ENCODE measurements around the gene TMEM138.

The TMEM138 gene

GRCh38 chr11:61415381-61415780 lies 53.2 kb downstream of the TMEM138 start:
- Histone ChIP-seq H3K79me2 (ENCODE audit: low read length) (peaks cover 77% of the 10 kb centered on the region), H3F3A (ENCODE audit: insufficient read depth, low read length) (peaks cover 31% of the 10 kb centered on the region), H3K4me3 (ENCODE audit: low read length) (no peak overlapping the region), H3K4me2 (ENCODE audit: low read depth, low read length) (peak overlapping the region; percentile 47; the same call in 1 of the 2 replicates), H3K27ac (ENCODE audit: low read length) (peak overlapping the region; percentile 81; the same call in 1 of the 2 replicates), H3K36me3 (replicated peaks; ENCODE audit: insufficient read depth, low read length) (peaks cover 36% of the 10 kb centered on the region), H4K20me1 (ENCODE audit: insufficient read depth, low read length) (no peaks in the 10 kb centered on the region), H3K9me2 (replicated peaks; ENCODE audit: insufficient read depth, low read length) (no peaks in the 10 kb centered on the region), H2AFZ (ENCODE audit: low read length) (no peak overlapping the region), H3K4me1 (ENCODE audit: low read length) (peaks cover 47% of the 10 kb centered on the region), H3K9me3 (replicated peaks; ENCODE audit: insufficient read depth, low read length) (no peaks in the 10 kb centered on the region), H3K9ac (ENCODE audit: low read length) (no peak overlapping the region), H3K27me3 (replicated peaks; ENCODE audit: insufficient read depth, low read length) (no peaks in the 10 kb centered on the region)
- no peak for TF ChIP-seq CTCF (IDR thresholded peaks at IDR 0.05; ENCODE audit: low read length)
- no peak for TF ChIP-seq EZH2phosphoT487 (IDR thresholded peaks at IDR 0.05; ENCODE audit: low read length)
- TF ChIP-seq EZH2 (optimal IDR thresholded peaks at IDR 0.05; ENCODE audit: low read depth, low read length) = no peak
- no peak for DNase-seq

GRCh38 chr11:61416941-61417340 lies 54.8 kb downstream of the TMEM138 start:
- Histone ChIP-seq H3K4me2 (ENCODE audit: low read depth, low read length) (no peak overlapping the region), H3K9me3 (replicated peaks; ENCODE audit: insufficient read depth, low read length) (no peaks in the 10 kb centered on the region), H3F3A (ENCODE audit: insufficient read depth, low read length) (peaks cover 31% of the 10 kb centered on the region), H3K9ac (ENCODE audit: low read length) (no peak overlapping the region), H3K36me3 (replicated peaks; ENCODE audit: insufficient read depth, low read length) (peaks cover 37% of the 10 kb centered on the region), H2AFZ (ENCODE audit: low read length) (no peak overlapping the region), H3K4me1 (ENCODE audit: low read length) (peaks cover 47% of the 10 kb centered on the region), H3K27me3 (replicated peaks; ENCODE audit: insufficient read depth, low read length) (no peaks in the 10 kb centered on the region), H3K4me3 (ENCODE audit: low read length) (no peak overlapping the region), H3K9me2 (replicated peaks; ENCODE audit: insufficient read depth, low read length) (no peaks in the 10 kb centered on the region), H3K27ac (ENCODE audit: low read length) (peak overlapping the region; percentile 81; the same call in 1 of the 2 replicates), H4K20me1 (ENCODE audit: insufficient read depth, low read length) (no peaks in the 10 kb centered on the region), H3K79me2 (ENCODE audit: low read length) (peaks cover 82% of the 10 kb centered on the region)
- no peak for DNase-seq
- TF ChIP-seq EZH2phosphoT487 (IDR thresholded peaks at IDR 0.05; ENCODE audit: low read length) (no peak), EZH2 (optimal IDR thresholded peaks at IDR 0.05; ENCODE audit: low read depth, low read length) (no peak), CTCF (IDR thresholded peaks at IDR 0.05; ENCODE audit: low read length) (no peak)

- Histone ChIP-seq H4K20me1 (ENCODE audit: insufficient read depth, low read length) (peaks cover 2% of the 10 kb centered on the region; the same call in 1 of the 2 replicates), H3K4me1 (ENCODE audit: low read length) (peaks cover 47% of the 10 kb centered on the region), H3K36me3 (replicated peaks; ENCODE audit: insufficient read depth, low read length) (peaks cover 36% of the 10 kb centered on the region), H3K9ac (ENCODE audit: low read length) (no peak overlapping the region), H3K9me2 (replicated peaks; ENCODE audit: insufficient read depth, low read length) (no peaks in the 10 kb centered on the region), H3K4me3 (ENCODE audit: low read length) (no peak overlapping the region), H3K79me2 (ENCODE audit: low read length) (peaks cover 85% of the 10 kb centered on the region), H3K4me2 (ENCODE audit: low read depth, low read length) (no peak overlapping the region), H2AFZ (ENCODE audit: low read length) (no peak overlapping the region), H3K27me3 (replicated peaks; ENCODE audit: insufficient read depth, low read length) (no peaks in the 10 kb centered on the region), H3K9me3 (replicated peaks; ENCODE audit: insufficient read depth, low read length) (no peaks in the 10 kb centered on the region), H3K27ac (ENCODE audit: low read length) (peak overlapping the region; percentile 81; the same call in 1 of the 2 replicates), H3F3A (ENCODE audit: insufficient read depth, low read length) (peaks cover 31% of the 10 kb centered on the region)
- no peak for TF ChIP-seq EZH2 (optimal IDR thresholded peaks at IDR 0.05; ENCODE audit: low read depth, low read length)
- no peak for TF ChIP-seq CTCF (IDR thresholded peaks at IDR 0.05; ENCODE audit: low read length)
- no peak for TF ChIP-seq EZH2phosphoT487 (IDR thresholded peaks at IDR 0.05; ENCODE audit: low read length)
- no peak for DNase-seq
Measured at GRCh38 chr11:61417670-61418069, 55.5 kb downstream of the TMEM138 start.
